Islet precursor cell (in vitro differentiated cells): ENCODE data around the gene EP400.
"Not testable (repeated sequence)": the region's sequence is repeated elsewhere in the genome, so short reads cannot be mapped to it uniquely, and the experiment has no call there.

Experiments
- DNase-seq: peaks from one replicate; pipeline ENCODE4 v3.0.0-alpha.2; 2018

Gene EP400

DNA sequence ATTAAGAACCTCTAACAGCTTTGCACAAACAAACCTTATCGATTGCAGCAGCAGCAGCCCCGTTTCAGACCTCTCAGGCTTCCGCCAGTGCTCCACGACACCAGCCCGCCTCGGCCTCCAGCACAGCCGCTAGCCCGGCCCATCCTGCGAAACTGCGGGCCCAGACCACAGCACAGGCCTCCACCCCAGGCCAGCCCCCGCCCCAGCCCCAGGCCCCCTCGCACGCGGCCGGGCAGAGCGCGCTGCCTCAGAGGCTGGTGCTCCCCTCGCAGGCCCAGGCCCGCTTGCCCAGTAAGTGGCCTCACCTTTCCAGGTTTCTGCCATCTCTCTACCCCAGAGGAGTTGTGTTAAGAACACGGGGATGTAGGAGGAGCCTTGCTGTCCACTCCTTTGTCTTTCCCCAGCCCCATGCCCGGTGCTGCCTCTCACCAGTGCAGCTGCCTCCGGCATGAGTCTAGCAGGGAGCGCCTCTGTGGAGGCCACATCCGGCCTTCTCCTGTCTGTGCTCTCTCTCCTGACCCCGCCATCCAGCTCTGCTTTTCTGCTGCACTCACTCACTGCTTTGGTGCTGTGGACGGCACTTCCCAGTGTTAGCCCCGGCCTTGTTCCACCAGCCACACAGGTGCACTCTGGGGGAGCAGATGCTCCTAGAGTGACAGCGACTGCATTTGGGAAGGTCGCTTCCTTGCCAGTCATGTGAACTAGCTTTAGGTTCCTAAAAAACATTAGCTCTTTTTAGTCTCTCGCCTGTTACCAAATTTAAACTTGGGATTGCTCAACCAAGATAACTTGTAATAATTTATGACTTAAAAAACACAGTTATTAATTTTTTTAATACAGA, 71.5 kb downstream of the EP400 start:
- DNase-seq: no peak

DNA sequence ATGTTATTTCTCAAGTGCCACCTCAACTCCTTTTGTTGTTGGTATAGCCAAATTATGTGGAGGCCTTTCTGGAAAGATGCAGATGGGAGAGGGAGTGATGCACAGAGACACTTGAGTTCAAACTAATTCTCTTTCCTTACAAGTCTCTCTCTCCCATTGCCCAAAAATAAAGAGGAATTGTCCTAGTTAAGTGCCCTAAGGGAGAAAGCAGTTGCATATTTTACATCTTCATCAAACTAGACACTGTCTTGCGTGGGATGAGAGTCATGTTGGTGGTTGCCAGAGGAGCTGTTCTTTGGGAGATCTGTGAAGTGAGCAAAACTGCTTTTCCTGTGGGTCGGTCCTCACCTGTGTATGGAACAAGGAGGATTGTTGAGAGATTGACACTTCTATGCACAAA, 72.2 kb downstream of the EP400 start:
- no peak for DNase-seq

DNA sequence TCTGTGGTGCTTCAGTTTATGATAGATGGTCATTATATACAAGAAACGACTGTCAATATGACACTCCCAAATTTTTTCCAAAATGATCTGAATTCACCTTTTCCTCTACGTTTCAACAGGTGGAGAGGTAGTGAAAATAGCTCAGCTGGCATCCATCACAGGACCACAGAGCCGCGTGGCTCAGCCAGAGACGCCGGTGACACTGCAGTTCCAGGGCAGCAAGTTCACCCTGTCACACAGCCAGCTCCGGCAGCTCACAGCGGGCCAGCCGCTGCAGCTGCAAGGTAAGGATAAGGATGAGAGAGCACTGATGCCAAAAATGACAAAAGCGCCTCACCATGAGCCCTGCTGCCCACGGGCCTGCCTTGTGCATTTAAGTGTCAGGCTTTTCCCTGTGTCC, 73.9 kb downstream of the EP400 start:
- DNase-seq: no peak

DNA sequence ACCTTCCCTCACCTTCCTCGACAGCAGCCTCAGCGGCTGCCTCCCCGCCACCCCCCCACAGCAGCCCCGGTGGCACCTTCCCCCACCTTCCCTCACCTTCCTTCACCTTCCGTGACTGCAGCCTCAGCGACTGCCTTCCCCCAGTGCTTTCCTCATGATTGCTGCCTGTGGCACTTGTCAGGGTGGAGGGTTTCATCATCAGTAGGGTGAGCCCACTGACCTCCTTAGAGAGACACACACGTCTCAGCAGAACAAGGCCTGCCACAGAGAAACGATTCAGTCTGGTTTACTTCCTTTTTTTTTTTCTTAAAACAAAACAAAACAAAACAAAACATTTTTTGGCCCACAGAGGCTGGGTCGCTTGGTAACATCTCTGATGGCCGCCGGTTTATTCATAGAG, 75.0 kb downstream of the EP400 start:
- no peak for DNase-seq

DNA sequence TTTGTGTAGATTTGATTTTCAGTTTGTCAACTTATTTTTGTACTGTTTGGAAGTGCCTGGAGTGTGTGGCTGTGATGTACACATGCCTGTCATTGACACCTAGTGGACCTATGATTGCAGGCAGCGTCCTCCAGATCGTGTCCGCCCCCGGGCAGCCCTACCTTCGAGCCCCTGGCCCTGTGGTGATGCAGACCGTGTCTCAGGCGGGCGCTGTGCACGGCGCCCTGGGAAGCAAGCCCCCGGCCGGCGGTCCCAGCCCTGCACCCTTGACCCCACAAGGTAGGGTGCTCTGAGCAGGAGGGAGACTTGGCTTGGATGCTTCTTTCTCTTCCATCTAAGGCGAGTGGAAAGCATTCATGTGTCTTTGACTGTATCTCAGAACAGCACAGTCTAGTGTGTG, 75.8 kb downstream of the EP400 start:
- DNase-seq: no peak

DNA sequence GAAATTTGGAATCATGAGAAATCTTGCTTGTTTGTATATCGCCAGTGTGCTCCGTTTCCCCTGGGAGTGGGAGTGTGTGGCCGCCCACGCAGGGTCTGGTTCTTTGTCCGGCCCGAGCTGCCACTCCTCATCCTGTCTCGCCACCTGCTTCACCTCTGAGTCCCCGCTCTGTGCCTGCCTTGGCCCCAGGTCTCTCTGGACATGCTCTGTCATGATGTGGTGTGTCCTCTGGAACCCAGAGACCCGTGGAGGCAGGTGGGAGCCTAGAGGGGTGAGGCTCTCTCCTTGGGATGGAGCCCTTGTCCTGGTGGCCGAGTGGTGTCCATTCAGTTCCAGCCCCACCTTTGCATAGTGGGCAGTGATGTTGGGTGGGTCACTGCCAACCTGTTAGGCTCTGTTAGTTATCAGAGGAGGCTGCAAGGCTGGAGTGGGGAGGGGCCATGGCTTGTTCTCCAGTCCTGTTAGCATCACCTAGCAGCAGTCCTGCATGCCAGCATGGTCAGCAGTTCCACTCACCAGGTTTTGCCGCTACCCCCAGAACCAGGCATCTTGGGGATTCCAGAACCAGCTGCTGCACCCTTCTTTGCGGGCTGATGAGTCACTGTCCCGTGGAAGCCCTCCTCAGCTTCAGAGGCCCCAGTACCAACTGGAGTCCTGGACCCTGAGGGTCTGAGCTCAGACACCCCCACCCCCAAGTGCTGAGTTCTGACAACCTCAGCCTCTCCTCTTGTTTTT, 76.5 kb downstream of the EP400 start:
- DNase-seq: no peak

DNA sequence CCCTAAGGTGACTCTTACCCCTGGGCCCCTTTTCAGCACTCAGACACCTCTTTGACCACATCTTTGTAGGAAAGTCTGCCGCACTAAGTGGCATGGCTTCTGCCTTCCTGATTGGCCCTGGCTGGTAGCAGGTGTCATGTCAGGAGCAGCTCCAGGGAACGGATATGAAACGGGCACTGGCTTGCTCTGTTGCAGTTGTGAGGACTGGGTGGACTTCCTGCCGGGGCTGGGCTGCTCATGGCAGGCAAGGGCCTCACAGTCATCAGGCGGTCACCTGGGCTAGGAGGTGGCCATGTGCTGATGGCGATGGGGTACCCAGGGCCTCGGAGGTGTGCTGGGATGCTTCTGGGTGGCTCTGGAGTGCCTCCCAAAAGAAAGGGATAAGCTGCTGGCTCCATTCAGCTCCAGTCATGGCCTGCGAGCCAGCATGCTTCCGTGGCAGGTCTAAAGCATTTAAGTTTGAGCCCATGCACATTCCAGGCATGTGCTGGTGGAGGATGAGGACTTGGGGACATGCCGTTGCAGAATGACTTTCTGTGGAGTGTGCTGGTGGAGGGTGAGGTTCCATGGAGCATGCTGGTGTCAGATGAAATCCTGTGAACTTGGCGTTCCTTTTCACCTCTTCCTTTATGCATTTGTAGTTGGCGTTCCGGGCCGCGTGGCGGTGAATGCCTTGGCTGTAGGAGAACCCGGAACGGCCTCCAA, 77.2 kb downstream of the EP400 start:
- DNase-seq: no peak

DNA sequence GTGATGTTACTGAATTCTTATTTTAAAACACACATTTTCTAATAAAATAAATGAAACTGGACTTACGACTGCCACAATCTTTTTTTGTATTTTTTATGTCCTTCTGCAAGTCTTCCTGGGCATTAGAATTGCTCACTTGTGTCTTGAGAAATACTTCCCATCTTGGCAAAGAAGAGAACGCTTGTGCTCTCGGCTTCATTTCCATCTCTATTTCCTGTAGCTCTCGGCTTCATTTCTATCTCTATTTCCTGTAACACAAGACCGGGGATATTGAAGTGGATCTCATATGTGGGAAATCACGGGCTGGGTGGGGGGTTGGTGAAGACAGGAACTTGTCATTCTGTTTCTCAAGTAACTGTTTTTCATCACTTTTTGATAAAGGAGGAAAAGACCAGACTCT, 77.9 kb downstream of the EP400 start:
- DNase-seq: no peak

DNA sequence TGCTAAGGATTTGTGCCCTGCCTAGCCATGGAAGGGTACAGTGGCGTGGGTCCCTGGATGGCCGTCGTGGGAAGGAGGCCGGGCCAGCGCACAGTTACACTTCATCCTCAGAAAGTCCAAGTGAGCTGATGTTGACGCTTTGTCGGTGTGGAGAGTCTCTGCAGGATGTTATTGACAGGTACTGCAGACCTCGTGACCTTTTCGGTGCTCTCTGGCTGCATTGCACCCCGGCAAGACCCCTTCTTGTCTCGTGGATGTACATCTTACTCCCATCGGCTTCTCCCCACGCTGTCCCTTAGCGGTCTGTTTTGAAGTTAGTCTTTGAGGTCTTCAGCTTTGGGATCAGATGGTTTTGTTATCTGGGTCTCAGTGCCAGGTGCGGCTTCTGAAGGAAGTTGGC, 78.4 kb downstream of the EP400 start:
- no peak for DNase-seq

DNA sequence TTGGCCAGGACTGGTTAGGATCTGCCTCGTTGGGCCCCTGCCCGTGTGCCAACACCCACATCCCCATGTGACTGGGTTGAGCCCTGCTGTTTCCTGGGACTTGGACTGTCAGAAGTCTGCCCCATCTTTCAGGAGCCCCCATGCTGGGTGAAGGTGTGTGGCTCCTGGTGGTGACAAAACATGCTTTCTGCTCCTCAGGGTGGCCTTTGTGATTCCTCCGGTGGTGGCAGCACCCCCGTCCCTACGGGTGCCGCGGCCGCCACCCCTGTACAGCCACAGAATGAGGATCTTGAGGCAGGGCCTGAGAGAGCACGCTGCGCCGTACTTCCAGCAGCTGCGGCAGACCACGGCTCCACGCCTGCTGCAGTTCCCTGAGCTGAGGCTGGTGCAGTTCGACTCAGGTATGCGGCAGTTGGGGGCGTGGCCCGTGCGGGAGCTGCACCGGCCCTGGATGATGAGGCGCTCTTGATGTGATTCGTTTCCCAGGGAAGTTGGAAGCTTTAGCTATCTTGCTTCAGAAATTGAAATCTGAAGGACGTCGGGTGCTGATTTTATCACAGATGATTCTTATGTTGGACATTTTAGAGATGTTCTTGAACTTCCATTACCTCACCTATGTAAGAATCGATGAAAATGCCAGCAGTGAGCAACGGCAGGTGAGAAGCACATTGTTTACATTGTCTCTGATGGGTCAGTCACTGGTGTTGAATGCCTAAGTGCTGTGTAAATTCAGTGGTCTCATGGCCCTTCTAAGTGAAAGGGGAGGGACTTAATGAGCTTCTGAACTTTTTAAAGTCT, 80.0 kb downstream of the EP400 start:
- peak; percentile 82 for DNase-seq

DNA sequence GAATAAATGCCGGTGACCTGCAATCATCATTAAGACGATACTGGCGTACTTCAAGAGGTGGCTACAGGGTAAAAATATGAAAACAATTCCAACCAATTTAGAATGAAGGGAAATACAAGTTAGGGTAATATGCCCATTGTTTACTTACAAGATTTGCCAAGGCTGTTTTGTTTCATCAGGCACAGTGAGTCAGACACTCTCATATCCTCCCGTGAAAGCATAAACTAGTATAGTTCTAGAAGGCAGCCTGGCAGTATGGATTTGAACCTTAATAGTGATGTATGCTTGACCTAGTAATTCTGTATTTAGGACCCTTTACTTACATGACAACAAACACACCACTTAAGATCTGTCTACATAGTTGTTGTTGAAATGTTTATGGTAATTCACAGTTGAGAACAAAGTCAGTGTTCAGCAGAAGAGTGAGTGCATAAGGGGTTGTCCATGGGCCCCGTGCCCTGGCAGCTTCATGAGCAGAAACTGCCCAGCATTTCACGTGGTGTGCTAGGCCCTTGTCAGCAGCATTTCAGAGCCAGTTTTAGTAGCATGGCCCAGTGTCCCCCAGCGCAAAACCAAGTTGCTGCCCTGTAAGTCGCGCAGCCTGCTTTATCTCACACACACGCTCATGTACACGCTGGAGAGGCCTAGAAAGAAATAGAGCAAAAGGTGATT, 80.8 kb downstream of the EP400 start:
- no peak for DNase-seq

DNA sequence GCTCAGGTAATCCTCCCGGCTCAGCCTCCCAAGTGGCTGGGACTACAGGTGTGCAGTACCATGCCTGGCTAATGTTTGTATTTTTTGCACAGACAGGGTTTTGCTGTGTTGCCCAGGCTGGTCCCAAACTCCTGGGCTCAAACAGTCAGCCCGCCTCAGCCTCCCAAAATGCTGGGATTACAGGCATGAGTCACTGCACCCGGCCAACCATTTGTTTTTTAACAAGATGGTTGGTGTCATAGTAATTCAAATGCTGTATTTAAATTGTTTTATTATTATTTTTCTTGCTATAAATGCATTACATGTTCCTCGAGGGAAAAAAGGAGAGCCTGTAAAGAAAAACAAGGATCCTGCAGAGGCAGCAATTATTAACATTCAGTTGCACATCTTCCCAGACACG, 83.9 kb downstream of the EP400 start:
- DNase-seq: no peak

DNA sequence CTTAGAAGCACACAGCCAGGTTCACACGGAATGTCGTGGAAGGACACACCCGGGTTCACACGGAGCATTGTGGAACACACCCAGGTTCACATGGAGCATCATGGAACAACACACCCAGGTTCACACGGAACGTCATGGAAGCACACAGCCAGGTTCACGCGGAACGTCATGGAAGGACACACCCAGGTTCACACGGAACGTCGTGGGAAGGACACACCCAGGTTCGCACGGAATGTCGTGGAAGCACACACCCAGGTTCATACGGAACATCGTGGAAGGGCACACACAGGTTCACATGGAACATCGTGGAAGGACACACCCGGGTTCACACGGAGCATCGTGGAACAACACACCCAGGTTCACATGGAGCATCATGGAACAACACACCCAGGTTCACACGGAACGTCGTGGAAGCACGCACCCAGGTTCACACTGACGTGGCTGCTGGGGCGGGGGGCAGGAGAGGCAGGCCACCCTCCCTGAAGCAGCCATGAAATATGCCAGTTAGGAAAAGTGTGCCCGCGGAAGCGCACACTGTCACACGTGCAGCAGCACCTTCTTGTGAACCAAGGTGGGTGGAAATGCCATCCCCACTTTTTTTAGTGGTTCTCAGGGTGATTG, 86.4 kb downstream of the EP400 start:
- DNase-seq: no peak

DNA sequence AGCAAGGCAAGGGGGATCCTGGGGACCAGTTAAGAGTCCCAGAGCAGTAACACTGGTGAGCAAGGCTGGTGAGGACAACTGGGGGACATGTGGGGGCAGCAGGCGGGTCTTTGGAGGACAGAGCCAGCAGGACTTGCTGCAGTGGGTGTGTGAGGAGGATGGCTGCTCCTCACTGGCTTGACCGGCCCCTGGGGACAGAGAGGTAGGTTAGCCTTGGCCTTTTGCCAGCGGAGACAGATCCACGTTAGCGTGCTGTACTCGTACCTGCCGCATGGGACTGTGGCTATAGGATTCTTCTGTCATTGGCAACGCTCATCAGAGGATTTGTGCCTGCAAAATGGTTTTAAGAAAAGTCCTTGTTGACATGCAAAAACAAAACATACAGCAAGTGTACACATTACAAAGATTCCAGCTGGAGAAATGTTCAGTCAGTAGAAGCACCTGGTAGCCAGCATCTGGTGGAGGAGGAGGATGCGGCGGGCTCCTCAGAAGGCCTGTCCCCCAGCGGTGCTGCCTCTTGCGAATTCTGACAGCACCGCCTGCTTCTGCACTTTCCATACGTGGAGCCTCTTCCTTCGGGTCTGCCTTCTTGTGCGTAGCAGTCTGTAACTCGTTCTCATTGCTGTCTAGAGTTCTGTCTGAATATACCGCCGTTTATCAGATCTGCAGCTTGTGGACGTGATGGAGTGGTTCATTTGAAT, 91.3 kb downstream of the EP400 start:
- no peak for DNase-seq

DNA sequence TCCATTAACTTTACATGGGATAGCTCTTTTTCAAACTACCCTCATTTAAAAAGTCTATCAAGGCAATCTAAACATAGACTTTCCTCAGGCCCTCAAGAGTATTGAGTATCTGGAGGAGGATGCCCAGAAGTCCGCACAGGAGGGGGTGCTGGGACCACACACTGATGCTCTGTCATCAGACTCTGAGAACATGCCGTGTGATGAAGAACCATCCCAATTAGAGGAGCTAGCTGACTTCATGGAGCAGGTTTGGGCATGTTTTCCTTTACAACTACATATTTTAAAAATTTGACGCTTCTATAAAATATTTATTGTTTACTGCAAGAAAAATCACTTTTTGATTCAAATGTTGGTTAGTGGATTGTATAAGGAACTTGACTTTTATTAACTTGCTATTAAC, 93.5 kb downstream of the EP400 start:
- DNase-seq: no peak

DNA sequence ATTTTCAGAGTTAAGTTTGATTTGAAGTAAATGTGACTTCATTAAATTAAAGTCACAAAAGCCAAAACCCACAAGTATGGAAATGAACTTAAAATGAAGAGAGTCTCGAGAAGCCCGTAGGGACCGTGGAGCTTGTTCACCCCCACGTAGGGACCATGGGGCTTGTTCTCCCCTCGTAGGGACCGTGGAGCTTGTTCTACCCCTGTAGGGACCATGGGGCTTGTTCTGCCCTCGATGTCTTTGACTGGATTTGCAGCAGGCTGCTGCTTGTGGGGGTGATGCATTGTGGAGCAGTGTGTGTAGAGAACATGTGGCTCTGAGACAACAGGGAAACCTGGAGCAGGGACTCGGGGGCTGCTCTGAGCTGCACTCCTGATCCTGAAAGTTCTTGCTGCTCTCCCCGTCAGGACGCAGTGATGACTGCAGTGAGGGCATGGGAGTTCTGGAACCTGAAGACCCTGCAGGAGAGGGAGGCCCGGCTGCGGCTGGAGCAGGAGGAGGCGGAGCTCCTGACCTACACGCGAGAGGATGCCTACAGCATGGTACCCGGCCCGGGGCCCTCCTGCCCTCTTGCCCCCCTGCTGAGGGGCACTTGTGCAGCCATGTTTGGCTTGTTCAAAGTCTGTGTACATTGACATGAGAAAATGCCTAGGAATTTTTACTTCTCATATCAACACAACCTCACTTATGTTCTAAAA, 94.2 kb downstream of the EP400 start:
- peak; percentile 62 for DNase-seq

DNA sequence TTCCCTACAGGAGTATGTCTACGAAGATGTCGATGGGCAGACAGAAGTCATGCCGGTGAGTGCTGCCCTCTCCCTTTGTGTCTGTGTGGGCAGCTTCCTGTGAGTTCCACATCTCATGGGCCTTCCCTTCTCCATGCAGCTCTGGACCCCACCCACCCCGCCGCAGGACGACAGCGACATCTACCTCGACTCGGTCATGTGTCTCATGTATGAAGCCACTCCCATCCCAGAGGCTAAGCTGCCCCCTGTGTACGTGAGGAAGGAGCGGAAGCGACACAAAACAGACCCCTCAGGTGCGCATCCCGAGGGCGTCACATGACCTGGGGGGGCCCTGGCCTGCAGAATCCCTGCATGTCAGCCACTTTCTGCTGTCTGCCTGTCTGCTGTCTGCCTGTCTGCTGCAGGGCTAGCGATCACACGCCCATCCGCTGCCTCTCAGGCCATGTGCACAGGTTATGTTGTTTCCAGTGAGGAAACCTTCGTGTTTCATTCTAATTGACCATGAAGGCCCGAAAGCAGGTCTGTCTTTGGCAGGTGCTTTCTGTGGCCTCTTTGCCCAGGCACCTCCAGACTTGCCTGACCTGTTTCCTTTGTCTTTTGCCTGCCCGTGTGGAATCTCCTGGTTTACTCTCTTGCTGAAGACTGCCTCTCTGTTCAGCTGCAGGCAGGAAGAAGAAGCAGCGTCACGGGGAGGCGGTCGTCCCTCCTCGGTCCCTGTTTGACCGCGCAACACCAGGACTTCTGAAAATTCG, 95.1 kb downstream of the EP400 start:
- peak; percentile 65 for DNase-seq

DNA sequence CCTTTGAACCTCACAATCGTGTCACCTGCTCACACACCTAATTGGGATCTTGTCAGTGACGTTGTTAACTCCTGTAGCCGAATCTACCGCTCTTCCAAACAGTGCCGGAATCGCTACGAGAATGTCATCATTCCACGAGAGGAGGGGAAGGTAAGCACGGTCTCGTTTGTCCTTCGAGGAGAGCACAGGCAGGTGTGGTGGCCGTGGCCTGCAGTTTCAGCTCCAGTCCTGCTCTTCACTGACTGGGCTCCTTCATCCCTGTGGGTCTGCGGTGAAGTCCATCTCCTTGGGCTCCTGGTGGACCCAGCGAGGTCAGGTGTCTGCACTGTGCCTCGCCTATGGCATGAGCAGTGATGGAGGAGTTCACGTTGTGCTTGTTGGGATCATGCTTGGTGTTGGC, 96.0 kb downstream of the EP400 start:
- DNase-seq: no peak

DNA sequence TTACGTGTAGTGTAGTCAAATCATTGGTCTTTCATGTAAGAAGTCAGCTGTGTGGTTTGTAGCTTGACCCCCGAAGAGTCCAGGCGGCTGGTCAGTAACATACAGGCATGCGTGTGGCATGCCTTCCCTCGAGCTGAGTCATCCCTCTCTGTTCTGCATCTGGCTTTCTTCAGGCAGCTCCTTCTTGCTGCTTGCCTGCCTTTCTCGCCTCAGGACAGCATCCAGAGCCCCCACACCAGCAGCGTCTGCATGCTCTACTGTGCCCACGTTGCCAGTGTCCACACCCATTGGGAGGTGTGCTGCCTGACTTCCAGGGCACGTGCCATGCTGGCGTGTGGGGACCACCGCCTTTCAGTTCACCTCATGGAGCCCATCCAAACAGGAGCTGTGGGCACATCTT, 96.8 kb downstream of the EP400 start:
- DNase-seq: peak; percentile 98

DNA sequence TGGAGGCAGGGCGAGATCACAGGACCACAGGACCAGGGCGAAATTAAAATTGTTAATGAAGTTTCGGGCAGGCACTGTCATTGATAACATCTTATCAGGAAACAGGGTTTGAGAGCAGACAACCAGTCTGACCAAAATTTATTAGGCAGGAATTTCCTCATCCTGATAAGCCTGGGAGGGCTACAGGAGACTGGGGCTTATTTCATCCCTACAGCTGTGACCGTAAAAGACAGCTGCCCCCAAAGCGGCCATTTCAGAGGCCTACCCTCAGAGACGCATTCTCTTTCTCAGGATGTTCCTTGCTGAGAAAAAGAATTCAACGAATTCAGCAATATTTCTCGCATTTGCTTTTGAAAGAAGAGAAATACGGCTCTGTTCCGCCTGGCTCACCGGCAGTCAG, 97.9 kb downstream of the EP400 start:
- DNase-seq: not testable (repeated sequence)
